ENCODE results near the gene HDGF.

HDGF gene

DNA sequence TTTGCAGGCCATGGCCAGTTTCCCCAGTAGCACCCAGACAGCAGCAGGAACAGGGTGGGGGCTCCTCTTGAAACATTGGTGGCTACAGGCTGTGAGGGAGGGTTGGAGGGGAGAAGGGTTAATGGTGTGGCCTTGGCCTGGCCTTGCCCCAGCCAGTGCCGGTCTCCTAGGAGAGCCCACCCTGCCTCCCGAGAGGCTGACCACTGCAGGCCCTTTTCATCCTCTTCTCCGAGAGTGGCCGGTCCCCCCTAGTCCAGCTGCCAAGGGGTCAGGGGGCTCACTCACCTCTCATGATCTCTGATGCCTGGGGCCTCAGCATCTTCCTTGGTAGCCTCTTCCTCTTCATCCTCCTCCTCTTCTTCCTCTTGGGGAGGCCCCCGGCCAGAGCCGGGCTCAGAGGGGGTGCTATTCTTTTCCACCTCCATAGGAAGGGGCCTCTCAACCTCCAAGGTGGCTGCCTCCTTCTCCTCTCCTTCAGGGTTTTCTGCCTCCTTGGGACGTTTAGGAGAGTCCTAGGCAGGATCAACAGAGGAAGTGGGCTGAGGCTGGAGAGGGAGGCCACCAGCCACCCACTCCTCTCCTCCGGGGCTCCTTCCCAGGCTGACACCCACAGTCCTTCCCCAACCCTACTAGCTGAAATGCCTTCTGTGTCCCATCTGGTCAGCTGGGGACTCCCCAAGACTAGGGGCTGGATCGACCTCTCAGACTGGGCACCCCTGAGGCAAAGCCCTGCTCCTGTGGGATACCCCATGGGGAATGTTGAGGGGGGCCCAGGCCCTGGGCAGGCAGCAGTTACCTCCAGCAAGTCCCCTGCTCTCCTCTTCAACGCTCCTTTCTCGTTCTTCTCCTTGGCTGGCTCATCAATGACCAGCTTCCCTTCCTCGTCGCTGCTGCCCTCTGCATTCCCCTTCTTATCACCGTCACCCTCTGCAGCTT, 7.8 kb downstream of the HDGF start:
- Histone ChIP-seq H3K9ac (ENCODE audit: low read length) (no peak overlapping the region), H3K36me3 (ENCODE audit: control insufficient read depth, low read depth, low read length) (peaks cover 26% of the 10 kb centered on the region), H3K9me3 (ENCODE audit: control insufficient read depth, low read depth, low read length) (no peaks in the 10 kb centered on the region), H3K4me3 (ENCODE audit: low read length) (no peak overlapping the region), H3K4me1 (ENCODE audit: control insufficient read depth, low read depth, low read length) (peaks cover 41% of the 10 kb centered on the region), H3K27ac (ENCODE audit: low read length) (no peak overlapping the region), H3K27me3 (ENCODE audit: control insufficient read depth, insufficient read depth, low read length) (no peaks in the 10 kb centered on the region)

DNA sequence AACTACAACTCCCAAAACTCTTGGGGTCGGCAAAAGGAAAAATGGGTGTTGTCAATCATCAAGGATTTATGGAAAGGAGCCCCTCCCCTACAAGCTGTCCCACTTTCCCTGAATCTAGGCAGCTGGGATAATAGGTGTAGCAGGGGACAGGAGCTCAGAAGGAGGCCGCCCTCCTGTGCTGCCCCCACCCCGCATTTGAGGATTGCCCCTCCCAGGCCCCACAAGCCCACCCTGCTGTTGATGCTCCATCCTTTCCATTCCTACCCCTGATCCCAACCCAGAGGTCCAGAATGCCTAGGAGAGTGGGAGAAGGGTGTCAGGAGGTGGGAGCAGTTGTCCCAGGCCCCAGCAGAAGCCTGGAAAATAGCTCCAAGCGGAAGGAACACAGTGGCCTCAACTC, 8.7 kb downstream of the HDGF start:
- peaks cover 33% of the 10 kb centered on the region for H3K4me1 ChIP-seq (ENCODE audit: control insufficient read depth, low read depth, low read length)
- H3K9me3 ChIP-seq (ENCODE audit: control insufficient read depth, low read depth, low read length): no peaks in the 10 kb centered on the region
- no peaks in the 10 kb centered on the region for H3K27me3 ChIP-seq (ENCODE audit: control insufficient read depth, insufficient read depth, low read length)
- H3K9ac ChIP-seq (ENCODE audit: low read length): no peak overlapping the region
- no peak overlapping the region for H3K27ac ChIP-seq (ENCODE audit: low read length)
- no peak overlapping the region for H3K4me3 ChIP-seq (ENCODE audit: low read length)
- peaks cover 26% of the 10 kb centered on the region for H3K36me3 ChIP-seq (ENCODE audit: control insufficient read depth, low read depth, low read length)

- Histone ChIP-seq H3K4me3 (ENCODE audit: low read length) (peak overlapping the region; percentile 48), H3K27ac (ENCODE audit: low read length) (peak overlapping the region; percentile 69), H3K9ac (ENCODE audit: low read length) (peak overlapping the region; percentile 39), H3K9me3 (ENCODE audit: control insufficient read depth, low read depth, low read length) (no peaks in the 10 kb centered on the region), H3K36me3 (ENCODE audit: control insufficient read depth, low read depth, low read length) (peaks cover 26% of the 10 kb centered on the region), H3K27me3 (ENCODE audit: control insufficient read depth, insufficient read depth, low read length) (no peaks in the 10 kb centered on the region), H3K4me1 (ENCODE audit: control insufficient read depth, low read depth, low read length) (peaks cover 26% of the 10 kb centered on the region)
Observed at GRCh38 chr1:156742017-156742416, 9.5 kb downstream of the HDGF start.

- Histone ChIP-seq H3K4me1 (ENCODE audit: control insufficient read depth, low read depth, low read length) (peaks cover 26% of the 10 kb centered on the region), H3K4me3 (ENCODE audit: low read length) (peak overlapping the region; percentile 48), H3K9ac (ENCODE audit: low read length) (peak overlapping the region; percentile 39), H3K36me3 (ENCODE audit: control insufficient read depth, low read depth, low read length) (peaks cover 26% of the 10 kb centered on the region), H3K27ac (ENCODE audit: low read length) (peak overlapping the region; percentile 69), H3K9me3 (ENCODE audit: control insufficient read depth, low read depth, low read length) (no peaks in the 10 kb centered on the region), H3K27me3 (ENCODE audit: control insufficient read depth, insufficient read depth, low read length) (no peaks in the 10 kb centered on the region)
Observed at GRCh38 chr1:156741481-156741983, 9.9 kb downstream of the HDGF start.

DNA sequence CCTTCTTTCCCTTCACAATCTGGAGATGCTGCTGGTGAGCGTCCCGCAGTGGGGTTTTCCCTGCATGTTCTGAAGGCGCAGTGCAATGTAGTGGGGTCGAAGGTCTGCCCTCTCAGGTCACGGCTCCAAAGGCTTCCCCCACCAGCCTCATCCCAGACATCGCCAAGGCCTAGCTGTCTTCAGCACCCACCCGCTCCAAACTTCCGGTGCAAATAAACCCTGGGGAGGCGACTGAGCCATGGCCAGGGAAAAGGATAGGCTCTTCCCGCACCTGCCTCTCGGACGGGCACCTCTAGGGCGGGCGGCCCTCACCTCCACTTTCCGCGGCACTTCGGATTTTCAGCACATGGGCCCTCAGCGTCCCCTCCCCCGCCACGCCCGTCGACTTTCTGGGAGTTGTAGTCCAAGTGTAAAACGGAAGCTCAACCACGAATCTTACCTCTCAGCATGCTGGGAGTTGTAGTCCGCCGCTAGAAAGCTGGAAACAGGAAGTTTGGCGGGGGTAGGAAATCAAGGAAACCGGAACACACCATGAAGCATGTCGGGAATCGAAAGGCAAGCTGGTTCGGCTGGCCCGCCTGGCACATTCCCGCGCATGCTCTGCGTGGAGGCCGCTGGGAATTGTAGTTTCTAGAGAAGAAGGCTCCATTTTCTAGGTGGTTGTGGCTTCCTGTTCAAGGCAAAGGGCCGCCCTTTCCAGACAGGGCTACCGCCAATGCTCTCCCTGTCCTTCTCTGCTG, 10.6 kb downstream of the HDGF start, which contains the start of gene MRPL24:
Gene MRPL24, minus strand, starts transcription at position 348 of the 740 bp plus-strand sequence. CDS start 2,384 bp downstream, outside the sequence.
- peak within 1 kb of the TSS; percentile 72 for H3K27ac ChIP-seq (ENCODE audit: low read length)
- H3K27me3 ChIP-seq (ENCODE audit: control insufficient read depth, insufficient read depth, low read length): no peaks in the 10 kb centered on the region
- peak within 1 kb of the TSS; percentile 88 for H3K9ac ChIP-seq (ENCODE audit: low read length)
- no peaks in the 10 kb centered on the region for H3K9me3 ChIP-seq (ENCODE audit: control insufficient read depth, low read depth, low read length)
- H3K36me3 ChIP-seq (ENCODE audit: control insufficient read depth, low read depth, low read length): peaks cover 26% of the 10 kb centered on the region
- H3K4me1 ChIP-seq (ENCODE audit: control insufficient read depth, low read depth, low read length): peaks cover 21% of the 10 kb centered on the region
- peak within 1 kb of the TSS; percentile 93 for H3K4me3 ChIP-seq (ENCODE audit: low read length)

GRCh38 chr1:156740237-156740740, 11.2 kb downstream of the HDGF start:
- peak overlapping the region; percentile 72 for H3K27ac ChIP-seq (ENCODE audit: low read length)
- H3K9me3 ChIP-seq (ENCODE audit: control insufficient read depth, low read depth, low read length): no peaks in the 10 kb centered on the region
- H3K9ac ChIP-seq (ENCODE audit: low read length): peak overlapping the region; percentile 88
- peaks cover 26% of the 10 kb centered on the region for H3K36me3 ChIP-seq (ENCODE audit: control insufficient read depth, low read depth, low read length)
- no peaks in the 10 kb centered on the region for H3K27me3 ChIP-seq (ENCODE audit: control insufficient read depth, insufficient read depth, low read length)
- H3K4me3 ChIP-seq (ENCODE audit: low read length): peak overlapping the region; percentile 93
- H3K4me1 ChIP-seq (ENCODE audit: control insufficient read depth, low read depth, low read length): peaks cover 15% of the 10 kb centered on the region

GRCh38 chr1:156738916-156739315, 12.6 kb downstream of the HDGF start:
- H3K4me3 ChIP-seq (ENCODE audit: low read length): no peak overlapping the region
- H3K4me1 ChIP-seq (ENCODE audit: control insufficient read depth, low read depth, low read length): peaks cover 14% of the 10 kb centered on the region
- peaks cover 22% of the 10 kb centered on the region for H3K36me3 ChIP-seq (ENCODE audit: control insufficient read depth, low read depth, low read length)
- H3K9ac ChIP-seq (ENCODE audit: low read length): no peak overlapping the region
- H3K27ac ChIP-seq (ENCODE audit: low read length): no peak overlapping the region
- H3K9me3 ChIP-seq (ENCODE audit: control insufficient read depth, low read depth, low read length): no peaks in the 10 kb centered on the region
- H3K27me3 ChIP-seq (ENCODE audit: control insufficient read depth, insufficient read depth, low read length): no peaks in the 10 kb centered on the region

- peaks cover 14% of the 10 kb centered on the region for H3K4me1 ChIP-seq (ENCODE audit: control insufficient read depth, low read depth, low read length)
- H3K4me3 ChIP-seq (ENCODE audit: low read length): no peak overlapping the region
- no peak overlapping the region for H3K27ac ChIP-seq (ENCODE audit: low read length)
- H3K9ac ChIP-seq (ENCODE audit: low read length): no peak overlapping the region
- no peaks in the 10 kb centered on the region for H3K27me3 ChIP-seq (ENCODE audit: control insufficient read depth, insufficient read depth, low read length)
- H3K9me3 ChIP-seq (ENCODE audit: control insufficient read depth, low read depth, low read length): no peaks in the 10 kb centered on the region
- peaks cover 17% of the 10 kb centered on the region for H3K36me3 ChIP-seq (ENCODE audit: control insufficient read depth, low read depth, low read length)
Observed at GRCh38 chr1:156738407-156738806, 13.1 kb downstream of the HDGF start.

- Histone ChIP-seq H3K36me3 (ENCODE audit: control insufficient read depth, low read depth, low read length) (peaks cover 3% of the 10 kb centered on the region), H3K9ac (ENCODE audit: low read length) (no peak overlapping the region), H3K27ac (ENCODE audit: low read length) (no peak overlapping the region)
Observed at GRCh38 chr1:156733989-156734584, 17.4 kb downstream of the HDGF start.

GRCh38 chr1:156728599-156729462, 22.6 kb downstream of the HDGF start, which contains the start of gene ISG20L2:
TSS of gene ISG20L2 (minus strand) at chr1:156728766. CDS start at chr1:156727652, 1,114 bp downstream.
- Histone ChIP-seq H3K36me3 (ENCODE audit: control insufficient read depth, low read depth, low read length) (peaks cover 21% of the 10 kb centered on the region), H3K27ac (ENCODE audit: low read length) (peak within 1 kb of the TSS; percentile 80), H3K9ac (ENCODE audit: low read length) (peak within 1 kb of the TSS; percentile 89), H3K9me3 (ENCODE audit: control insufficient read depth, low read depth, low read length) (no peaks in the 10 kb centered on the region), H3K4me3 (ENCODE audit: low read length) (peak within 1 kb of the TSS; percentile 100), H3K4me1 (ENCODE audit: control insufficient read depth, low read depth, low read length) (peaks cover 20% of the 10 kb centered on the region), H3K27me3 (ENCODE audit: control insufficient read depth, insufficient read depth, low read length) (no peaks in the 10 kb centered on the region)

More at GRCh38 chr1:156733989-156734584, 17.4 kb downstream of the HDGF start:
- H3K4me3 ChIP-seq (ENCODE audit: low read length): no peak overlapping the region
- no peaks in the 10 kb centered on the region for H3K4me1 ChIP-seq (ENCODE audit: control insufficient read depth, low read depth, low read length)
- H3K9me3 ChIP-seq (ENCODE audit: control insufficient read depth, low read depth, low read length): no peaks in the 10 kb centered on the region
- no peaks in the 10 kb centered on the region for H3K27me3 ChIP-seq (ENCODE audit: control insufficient read depth, insufficient read depth, low read length)
